C1 segment of cervical spinal cord (tissue), 14 donors: ENCODE measurements around the gene RPAP3.

Source experiments
- DNase-seq, 14 donors: peaks; one replicate each; lab custom pipeline; 2025; lab: John Stamatoyannopoulos, UW

Gene RPAP3

GRCh38 chr12:47721431-47721973 lies 15.7 kb upstream of the RPAP3 start:
- DNase-seq: no peak

DNA sequence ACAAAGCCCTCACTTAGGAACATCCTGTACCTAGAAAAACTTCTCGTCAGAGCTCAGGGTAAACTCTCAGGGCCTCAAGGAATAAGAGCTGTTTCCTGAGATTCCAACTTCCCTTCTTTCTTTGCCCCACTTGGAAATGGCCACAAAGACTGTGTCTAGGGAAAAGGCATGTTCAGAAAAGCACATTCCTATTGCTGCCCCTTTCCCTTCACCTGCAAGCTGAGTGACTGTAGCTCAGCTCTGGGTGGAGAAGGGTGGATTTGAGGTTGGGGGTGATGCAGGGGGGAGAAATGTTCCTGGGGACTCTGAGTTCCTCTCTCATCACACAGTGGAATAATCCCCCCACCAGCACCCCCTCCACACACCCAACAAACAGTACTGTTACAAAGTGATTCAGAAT lies 12.7 kb upstream of the RPAP3 start:
- no peak for DNase-seq

GRCh38 chr12:47717443-47718193 lies 11.8 kb upstream of the RPAP3 start:
- peak in 13 of 14 donors; percentile 17 to 81 (median 70) for DNase-seq

- no peak for DNase-seq
Measured at GRCh38 chr12:47717046-47717442, 11.2 kb upstream of the RPAP3 start.

DNA sequence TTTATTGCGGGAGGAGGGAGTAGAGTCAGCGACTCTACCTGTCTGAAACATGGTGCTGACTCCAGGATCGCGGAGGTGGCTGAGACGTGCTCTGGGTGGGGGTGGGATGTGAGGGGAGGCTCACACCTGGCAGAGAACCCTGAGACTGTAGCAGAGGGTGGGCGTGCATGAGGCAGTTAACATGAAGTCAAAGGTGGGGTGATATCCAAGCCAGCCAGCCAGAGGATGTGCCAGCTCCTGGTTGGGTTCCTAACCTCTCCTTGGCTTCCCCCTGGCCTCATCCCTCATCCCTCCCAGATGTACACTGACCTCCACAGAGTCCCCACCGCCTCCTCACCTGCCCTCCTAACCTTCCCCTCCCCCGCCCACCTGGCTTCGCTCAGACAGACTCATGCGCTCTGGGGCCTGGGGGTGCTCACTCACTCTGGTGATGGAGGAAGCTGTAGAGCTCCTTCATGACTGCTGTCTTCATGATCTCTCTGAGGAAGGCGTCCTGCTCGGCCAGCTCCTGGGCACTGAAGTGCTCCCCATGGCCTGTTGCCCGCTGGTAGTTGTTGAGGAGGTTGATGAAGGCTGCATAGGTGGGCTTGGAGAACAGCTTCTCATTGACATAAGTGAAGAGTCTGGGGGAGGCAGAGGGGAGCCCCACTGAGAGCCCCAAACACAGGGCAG lies 10.2 kb upstream of the RPAP3 start:
- DNase-seq: no peak

DNA sequence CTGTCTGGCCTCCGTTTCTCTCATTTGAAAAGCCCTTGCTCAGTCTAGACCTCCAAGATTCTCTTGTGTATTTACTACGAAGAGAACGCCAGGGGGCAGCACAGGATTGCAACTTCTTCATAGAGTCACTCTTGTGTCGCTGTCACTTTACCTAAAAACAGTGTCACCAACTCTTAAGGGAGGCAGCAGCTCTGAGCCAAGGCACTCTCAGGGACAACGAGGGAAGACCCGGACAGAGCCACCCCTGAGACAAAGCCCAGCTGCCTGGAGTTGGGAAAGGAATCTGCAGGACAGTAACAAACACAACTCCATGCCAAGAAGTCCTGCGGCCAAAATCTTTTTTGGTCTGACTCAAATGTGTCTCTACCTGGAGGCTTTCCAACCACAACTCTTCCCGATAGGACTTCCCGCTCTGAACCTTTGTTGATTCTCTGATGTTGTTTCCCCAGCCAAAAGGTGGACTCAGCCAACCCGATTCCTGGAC lies 9.6 kb upstream of the RPAP3 start:
- DNase-seq: peak in 12 of 14 donors; percentile 12 to 85 (median 71)

DNA sequence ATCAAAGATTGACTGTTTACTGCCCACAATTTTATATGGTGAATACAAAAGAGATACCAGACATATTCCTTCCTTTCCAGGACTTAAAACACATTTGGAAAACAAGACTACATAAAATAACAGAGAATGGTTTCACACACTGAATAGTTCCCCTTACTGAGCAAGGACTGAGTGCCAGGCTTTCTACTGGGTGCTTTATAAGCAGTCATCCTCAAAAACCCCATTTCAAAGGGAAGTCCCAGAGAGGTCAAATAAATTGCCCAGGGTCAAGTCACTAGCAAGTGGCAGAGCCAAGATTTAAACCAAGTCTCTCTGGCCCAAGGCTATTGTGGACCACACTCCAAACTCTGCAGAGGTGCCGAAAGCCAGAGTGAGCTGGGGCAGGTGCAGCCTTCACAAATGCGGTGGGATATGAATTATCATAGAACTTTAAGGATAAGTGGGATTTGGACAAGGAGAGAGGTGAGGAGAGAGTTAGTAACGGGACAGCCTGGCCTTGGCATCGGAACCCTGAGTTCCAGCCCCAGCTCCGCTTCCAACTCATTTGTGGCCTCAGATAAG lies 9.1 kb upstream of the RPAP3 start:
- no peak for DNase-seq

GRCh38 chr12:47712171-47712570 lies 6.3 kb upstream of the RPAP3 start:
- no peak for DNase-seq

- DNase-seq: no peak
Measured at GRCh38 chr12:47711448-47711847, 5.6 kb upstream of the RPAP3 start.

GRCh38 chr12:47710278-47710677 lies 4.4 kb upstream of the RPAP3 start:
- DNase-seq: no peak

DNA sequence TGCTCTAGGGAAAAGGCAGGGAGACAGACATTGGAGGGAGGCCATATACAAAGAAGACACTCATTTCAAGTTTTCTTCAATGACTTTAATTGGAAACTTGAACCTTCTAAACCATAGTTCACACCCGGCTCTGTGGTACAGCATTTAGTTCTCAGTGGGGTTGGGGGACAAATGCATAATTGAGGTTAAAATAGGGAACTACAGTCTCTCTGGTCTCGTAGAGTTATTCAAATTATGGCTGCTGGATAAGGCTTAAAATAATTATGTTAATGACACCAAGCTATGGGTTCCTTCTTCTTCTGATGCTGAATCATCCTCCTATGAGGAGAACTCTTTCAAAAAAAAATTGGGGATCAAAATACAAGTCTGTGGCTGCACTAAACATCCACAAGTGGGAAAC lies 3.8 kb upstream of the RPAP3 start:
- no peak for DNase-seq

GRCh38 chr12:47709237-47709636 lies 3.4 kb upstream of the RPAP3 start:
- DNase-seq: no peak

- DNase-seq: no peak
Measured at GRCh38 chr12:47707905-47708543, 2.2 kb upstream of the RPAP3 start.

DNA sequence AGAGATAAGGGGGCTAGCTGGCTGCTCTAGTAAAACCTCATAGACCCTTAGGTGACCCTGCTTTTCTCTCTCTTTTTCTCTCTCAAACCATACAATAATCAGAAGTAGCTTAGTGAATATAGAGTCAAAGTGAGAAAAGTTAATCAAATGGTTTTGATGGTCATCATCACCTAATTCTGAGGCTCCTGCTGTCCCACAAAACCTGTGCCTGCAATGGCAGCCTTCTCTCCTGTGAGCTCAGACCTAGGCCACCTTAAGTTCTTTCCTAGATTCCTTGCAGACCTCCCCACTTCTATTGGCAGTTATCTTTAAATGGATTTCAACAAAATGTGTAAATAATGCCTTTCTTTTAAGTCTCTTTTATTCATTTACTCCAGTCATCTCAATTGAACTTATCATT lies 1.5 kb upstream of the RPAP3 start:
- DNase-seq: no peak

DNA sequence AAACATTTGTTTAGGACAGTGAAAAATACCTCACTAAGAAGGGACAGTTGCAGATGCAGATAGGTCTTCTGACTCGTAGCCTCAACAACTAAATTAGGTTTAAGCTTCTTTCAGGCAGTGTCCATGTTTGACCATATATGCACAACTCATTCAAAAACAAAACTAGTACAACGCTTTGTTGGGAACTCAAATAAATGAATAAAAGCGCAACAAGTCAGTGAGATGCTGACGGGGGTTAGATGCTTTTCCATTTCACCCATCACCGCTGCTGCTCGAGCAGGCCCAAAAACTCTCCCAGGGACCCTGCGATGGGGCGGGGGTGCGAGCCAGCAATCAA lies 633 bp downstream of the RPAP3 start:
- DNase-seq: no peak

DNA sequence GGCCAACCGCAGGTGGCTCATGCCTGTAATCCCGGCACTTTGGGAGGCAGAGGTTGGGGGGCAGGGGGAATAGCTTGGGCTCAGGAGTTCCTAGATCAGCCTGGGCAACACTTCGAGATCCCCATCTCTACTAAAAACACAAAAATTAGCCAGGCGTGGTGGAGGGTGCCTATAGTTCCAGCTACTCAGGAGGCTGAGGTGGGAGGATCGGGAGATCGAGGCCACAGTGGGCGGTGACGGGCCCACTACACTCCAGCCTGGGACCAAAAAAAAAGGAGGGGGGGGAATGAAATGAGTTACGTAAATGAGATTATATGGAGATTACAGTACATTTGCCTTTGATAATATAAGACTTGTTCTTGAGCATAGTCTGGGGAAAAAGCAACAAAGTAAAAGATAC lies 1.1 kb downstream of the RPAP3 start:
- no peak for DNase-seq

GRCh38 chr12:47700263-47700662 lies 5.6 kb downstream of the RPAP3 start:
- DNase-seq: no peak

DNA sequence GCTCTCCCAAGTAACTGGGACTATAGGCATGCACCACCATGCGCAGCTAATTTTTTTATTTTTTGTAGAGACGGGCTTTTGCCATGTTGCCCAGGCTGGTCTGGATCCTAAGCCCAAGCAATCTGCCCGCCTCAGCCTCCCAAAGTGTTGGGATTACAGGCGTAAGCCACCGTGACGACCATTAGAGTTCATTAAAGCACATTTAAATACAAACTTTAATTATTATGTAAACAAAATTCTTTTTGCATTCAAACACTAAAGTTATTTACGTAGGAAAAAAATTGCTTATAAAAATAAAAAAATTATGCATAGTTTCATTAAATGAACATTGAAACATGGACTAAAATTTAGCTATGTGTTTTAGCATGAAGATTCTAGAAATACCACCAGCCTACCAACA lies 7.2 kb downstream of the RPAP3 start:
- DNase-seq: no peak

- DNase-seq: no peak
Measured at GRCh38 chr12:47698055-47698454, 7.8 kb downstream of the RPAP3 start.

GRCh38 chr12:47689215-47689614 lies 16.6 kb downstream of the RPAP3 start:
- no peak for DNase-seq

GRCh38 chr12:47687636-47688035 lies 18.2 kb downstream of the RPAP3 start:
- DNase-seq: no peak

DNA sequence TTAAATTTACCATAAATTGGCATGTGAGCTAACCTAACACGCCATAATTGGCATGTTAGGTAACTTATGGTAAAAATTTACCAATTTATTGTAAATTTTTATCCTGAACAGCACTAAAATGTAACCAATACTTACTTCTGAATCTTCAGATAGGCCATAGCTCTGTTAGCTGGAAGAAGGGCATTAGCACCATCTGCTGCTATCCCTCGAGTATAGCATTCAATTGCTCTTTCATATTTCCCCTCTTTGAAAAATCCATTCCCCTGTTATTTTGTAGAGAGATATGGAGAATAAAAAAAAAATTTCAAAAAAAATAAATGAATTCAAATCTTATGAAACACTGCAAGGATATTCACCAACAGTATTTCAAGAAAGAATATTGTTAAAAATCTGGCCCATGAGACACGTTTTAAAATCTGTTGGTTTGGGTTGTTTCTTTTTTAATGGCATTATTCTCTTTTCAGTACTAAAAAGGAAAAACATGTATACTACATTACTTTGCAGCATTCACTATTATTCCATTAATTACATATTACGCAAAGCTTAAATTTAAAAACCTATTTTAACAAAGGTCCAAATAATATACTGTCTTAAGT lies 19.1 kb downstream of the RPAP3 start:
- DNase-seq: peak in 1 of 14 donors; percentile 2
